Iris pigment epithelial cell (primary cell): ENCODE results near the gene MLXIP.
"Not testable (repeated sequence)": the region's sequence is repeated elsewhere in the genome, so short reads cannot be mapped to it uniquely, and the experiment has no call there.

ENCODE experiments used
- DNase-seq: peaks from one replicate; pipeline ENCODE4 v3.0.0-alpha.2; 2011; ENCODE audit warnings: low read depth

Gene MLXIP

GRCh38 chr12:122148657-122149056 lies 70.1 kb downstream of the MLXIP start:
- peak; percentile 24 for DNase-seq

GRCh38 chr12:122150127-122150681 lies 71.6 kb downstream of the MLXIP start:
- no peak for DNase-seq

- no peak for DNase-seq
Observed at GRCh38 chr12:122152754-122153153, 74.2 kb downstream of the MLXIP start.

GRCh38 chr12:122155705-122156104 lies 77.1 kb downstream of the MLXIP start:
- no peak for DNase-seq

- DNase-seq, result no peak
Observed at GRCh38 chr12:122158700-122159285, 80.2 kb downstream of the MLXIP start.

- no peak for DNase-seq
Observed at GRCh38 chr12:122159882-122160281, 81.3 kb downstream of the MLXIP start.

GRCh38 chr12:122160761-122161160 lies 82.2 kb downstream of the MLXIP start:
- no peak for DNase-seq

GRCh38 chr12:122161682-122162081 lies 83.1 kb downstream of the MLXIP start:
- DNase-seq, result no peak

- no peak for DNase-seq
Observed at GRCh38 chr12:122162976-122163375, 84.4 kb downstream of the MLXIP start.

GRCh38 chr12:122166422-122167349 lies 88.1 kb downstream of the MLXIP start:
- DNase-seq, result no peak

GRCh38 chr12:122167356-122167925 lies 88.9 kb downstream of the MLXIP start:
- DNase-seq, result no peak

- DNase-seq, result no peak
Observed at GRCh38 chr12:122168492-122168891, 89.9 kb downstream of the MLXIP start.

GRCh38 chr12:122171399-122171798 lies 92.8 kb downstream of the MLXIP start:
- DNase-seq, result no peak

- DNase-seq, result no peak
Observed at GRCh38 chr12:122172262-122172939, 93.8 kb downstream of the MLXIP start.

- no peak for DNase-seq
Observed at GRCh38 chr12:122174155-122174845, 95.7 kb downstream of the MLXIP start, which contains the start of gene IL31. Gene IL31 (minus strand): TSS chr12:122174221. CDS start chr12:122174172, 49 bp downstream.

- DNase-seq, result not testable (repeated sequence)
Observed at GRCh38 chr12:122176473-122176872, 97.9 kb downstream of the MLXIP start.

- DNase-seq, result peak; percentile 24
Observed at GRCh38 chr12:122182887-122183587, 104.5 kb downstream of the MLXIP start, which contains the start of gene LRRC43. Gene LRRC43 (plus strand): TSS chr12:122183123. CDS start chr12:122183145, 22 bp downstream.

- no peak for DNase-seq
Observed at GRCh38 chr12:122183588-122183940, 105.0 kb downstream of the MLXIP start.

- DNase-seq, result no peak
Observed at GRCh38 chr12:122184517-122184916, 106.0 kb downstream of the MLXIP start.

GRCh38 chr12:122185079-122185478 lies 106.5 kb downstream of the MLXIP start:
- DNase-seq, result no peak
